A673 (cell line): Measurements from ENCODE around the gene PPP1R7.

Experiments used
- EZH2 ChIP-seq: fragments of 200-600 bp; sonication (generic); IDR thresholded peaks from 2 replicates; pipeline ENCODE4 v1.6.1; 2017; ENCODE audit warnings: borderline replicate concordance, low read depth, mild to moderate bottlenecking, mixed read lengths, antibody characterized with exemption, low read length; ENCODE audit not compliant: poor library complexity, severe bottlenecking
- TF ChIP-seq, protein P1 (sequence below): fragments of 300-800, 200-600 bp; sonication (generic); conservative IDR thresholded peaks from 2 replicates; pipeline ENCODE4 v1.5.1; 2017; ENCODE audit warnings: low read depth, mild to moderate bottlenecking, antibody characterized with exemption, low read length, moderate library complexity, mixed read lengths

DNA sequence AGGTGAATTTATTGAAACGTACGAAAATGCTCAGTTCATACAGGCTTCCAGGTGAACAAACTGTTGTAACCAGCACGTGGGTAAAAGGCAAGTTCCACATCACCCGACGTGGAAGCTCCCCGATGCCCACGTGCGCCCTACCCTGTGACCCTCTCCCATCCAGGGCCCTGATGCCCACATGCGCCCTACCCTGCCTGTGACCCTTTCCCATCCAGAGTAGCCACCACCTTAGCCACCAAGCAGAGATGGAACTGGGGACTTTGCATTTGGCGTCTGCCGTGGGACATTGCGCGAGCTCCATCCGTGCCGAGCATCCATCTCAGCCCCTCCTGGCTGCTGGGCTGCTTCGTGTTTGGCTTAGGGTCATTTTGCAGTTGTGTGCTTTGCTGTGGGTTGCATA lies 75.7 kb downstream of the PPP1R7 start:
- TF ChIP-seq, protein P1, sequence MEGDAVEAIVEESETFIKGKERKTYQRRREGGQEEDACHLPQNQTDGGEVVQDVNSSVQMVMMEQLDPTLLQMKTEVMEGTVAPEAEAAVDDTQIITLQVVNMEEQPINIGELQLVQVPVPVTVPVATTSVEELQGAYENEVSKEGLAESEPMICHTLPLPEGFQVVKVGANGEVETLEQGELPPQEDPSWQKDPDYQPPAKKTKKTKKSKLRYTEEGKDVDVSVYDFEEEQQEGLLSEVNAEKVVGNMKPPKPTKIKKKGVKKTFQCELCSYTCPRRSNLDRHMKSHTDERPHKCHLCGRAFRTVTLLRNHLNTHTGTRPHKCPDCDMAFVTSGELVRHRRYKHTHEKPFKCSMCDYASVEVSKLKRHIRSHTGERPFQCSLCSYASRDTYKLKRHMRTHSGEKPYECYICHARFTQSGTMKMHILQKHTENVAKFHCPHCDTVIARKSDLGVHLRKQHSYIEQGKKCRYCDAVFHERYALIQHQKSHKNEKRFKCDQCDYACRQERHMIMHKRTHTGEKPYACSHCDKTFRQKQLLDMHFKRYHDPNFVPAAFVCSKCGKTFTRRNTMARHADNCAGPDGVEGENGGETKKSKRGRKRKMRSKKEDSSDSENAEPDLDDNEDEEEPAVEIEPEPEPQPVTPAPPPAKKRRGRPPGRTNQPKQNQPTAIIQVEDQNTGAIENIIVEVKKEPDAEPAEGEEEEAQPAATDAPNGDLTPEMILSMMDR = no peak
- no peak for TF ChIP-seq EZH2
